Neural progenitor cell (in vitro differentiated cells): ENCODE data around the gene SUDS3. TPM values are rescaled to one million over a fixed set of nuclear protein-coding genes. Genes with fewer than 3 reads are reported as not detected.

Experiments
- DNase-seq: peaks from one replicate; pipeline ENCODE4 v3.0.0-alpha.2; 2016; ENCODE audit warnings: low spot score
- H2AFZ ChIP-seq: fragments of 200-600 bp; sonication (generic); replicated peaks from 2 replicates; pipeline ENCODE4 v1.6.1; 2016; ENCODE audit warnings: antibody characterized with exemption
- H3F3A ChIP-seq: fragments of 200-600 bp; sonication (generic); 2 replicates; pipeline ENCODE4 v1.6.1; 2016; ENCODE audit warnings: antibody characterized with exemption, low read depth
- H3K27ac ChIP-seq: fragments of 200-600 bp; sonication (generic); 2 replicates; pipeline ENCODE4 v1.5.1; 2016; ENCODE audit warnings: mild to moderate bottlenecking
- H3K27me3 ChIP-seq: fragments of 200-600 bp; sonication (generic); 2 replicates; pipeline ENCODE4 v1.6.1; 2016; ENCODE audit warnings: mild to moderate bottlenecking, moderate library complexity
- H3K36me3 ChIP-seq: fragments of 200-600 bp; sonication (generic); 2 replicates; pipeline ENCODE4 v1.5.1; 2016
- H3K4me1 ChIP-seq: fragments of 200-600 bp; sonication (generic); 2 replicates; pipeline ENCODE4 v1.6.1; 2016; ENCODE audit warnings: mixed run types
- H3K4me2 ChIP-seq: fragments of 200-600 bp; sonication (generic); 2 replicates; pipeline ENCODE4 v1.6.1; 2016
- H3K4me3 ChIP-seq: fragments of 200-600 bp; sonication (generic); 2 replicates; pipeline ENCODE4 v1.5.1; 2016
- H3K79me2 ChIP-seq: fragments of 200-600 bp; sonication (generic); 2 replicates; pipeline ENCODE4 v1.6.1; 2016; ENCODE audit warnings: low read depth
- H3K9ac ChIP-seq: fragments of 200-600 bp; sonication (generic); 2 replicates; pipeline ENCODE4 v1.6.1; 2016
- H3K9me3 ChIP-seq: fragments of 200-600 bp; sonication (generic); 2 replicates; pipeline ENCODE4 v1.5.1; 2016; ENCODE audit warnings: low read depth
- H4K20me1 ChIP-seq: fragments of 200-600 bp; sonication (generic); 2 replicates; pipeline ENCODE4 v1.6.1; 2016; ENCODE audit warnings: low read depth
- H3K27ac Mint-ChIP-seq: 3 replicates; pipeline ENCODE4 v1.8.0; 2021; ENCODE audit warnings: mixed read lengths
- H3K27me3 Mint-ChIP-seq: 2 replicates; pipeline ENCODE4 v1.8.0; 2022; ENCODE audit warnings: low read depth, mild to moderate bottlenecking, inconsistent platforms, moderate library complexity, mixed read lengths; ENCODE audit not compliant: insufficient read depth
- H3K36me3 Mint-ChIP-seq: 3 replicates; pipeline ENCODE4 v1.8.0; 2021; ENCODE audit warnings: mixed read lengths
- H3K4me1 Mint-ChIP-seq: 3 replicates; pipeline ENCODE4 v1.8.0; 2021; ENCODE audit warnings: mixed read lengths
- H3K4me3 Mint-ChIP-seq: 3 replicates; pipeline ENCODE4 v1.8.0; 2021; ENCODE audit warnings: mild to moderate bottlenecking, moderate library complexity, mixed read lengths
- H3K9me3 Mint-ChIP-seq: 3 replicates; pipeline ENCODE4 v1.8.0; 2020; ENCODE audit warnings: mixed read lengths
- CTCF ChIP-seq: fragments of 200-600 bp; sonication (generic); IDR thresholded peaks from 2 replicates; pipeline ENCODE4 v1.5.1; 2017; ENCODE audit warnings: antibody characterized with exemption, mild to moderate bottlenecking
- EZH2 ChIP-seq: fragments of 200-600 bp; sonication (generic); IDR thresholded peaks from 2 replicates; pipeline ENCODE4 v1.6.1; 2017; ENCODE audit warnings: antibody characterized with exemption, mild to moderate bottlenecking, moderate library complexity
- EZH2phosphoT487 ChIP-seq: fragments of 200-600 bp; sonication (generic); IDR thresholded peaks from 2 replicates; pipeline ENCODE4 v1.6.1; 2017; ENCODE audit warnings: antibody characterized with exemption
- total RNA-seq: library from RNA; depleted of rRNA; stranded (reverse); fragments of >200 nt; gene quantifications from 2 replicates; pipeline ENCODE4 v1.2.3, GENCODE V29; 2015; ENCODE audit warnings: low replicate concordance

SUDS3 gene
- total RNA-seq, 1 donor from 2014 or later: 64.3 TPM

GRCh38 chr12:118337194-118337838, 39.0 kb upstream of the SUDS3 start:
- TF ChIP-seq EZH2phosphoT487 (no peak), CTCF (no peak), EZH2 (no peak)
- no peaks in the 10 kb centered on the region for H3K9me3 ChIP-seq
- no peak overlapping the region for H3K4me3 ChIP-seq
- no peak for DNase-seq
- H3K4me1 Mint-ChIP-seq: peaks cover 4% of the 10 kb centered on the region
- H3K27ac Mint-ChIP-seq: no peak overlapping the region
- H3F3A ChIP-seq: no peaks in the 10 kb centered on the region
- no peaks in the 10 kb centered on the region for H3K9me3 Mint-ChIP-seq
- no peaks in the 10 kb centered on the region for H3K27me3 ChIP-seq
- no peaks in the 10 kb centered on the region for H4K20me1 ChIP-seq
- no peak overlapping the region for H3K9ac ChIP-seq
- H3K4me3 Mint-ChIP-seq: no peak overlapping the region
- no peaks in the 10 kb centered on the region for H3K36me3 Mint-ChIP-seq
- H3K4me2 ChIP-seq: no peak overlapping the region
- no peak overlapping the region for H3K27ac ChIP-seq
- H3K27me3 Mint-ChIP-seq: no peaks in the 10 kb centered on the region
- H2AFZ ChIP-seq: no peak overlapping the region
- no peaks in the 10 kb centered on the region for H3K4me1 ChIP-seq
- H3K36me3 ChIP-seq: no peaks in the 10 kb centered on the region
- no peaks in the 10 kb centered on the region for H3K79me2 ChIP-seq

- H3K36me3 ChIP-seq: no peaks in the 10 kb centered on the region
- no peaks in the 10 kb centered on the region for H3K79me2 ChIP-seq
- no peak for DNase-seq
- no peak overlapping the region for H3K27ac ChIP-seq
- TF ChIP-seq CTCF (no peak), EZH2 (no peak), EZH2phosphoT487 (no peak)
- H3K4me2 ChIP-seq: no peak overlapping the region
- Mint-ChIP-seq H3K36me3 (no peaks in the 10 kb centered on the region), H3K4me3 (no peak overlapping the region), H3K27ac (no peak overlapping the region), H3K9me3 (no peaks in the 10 kb centered on the region), H3K4me1 (peaks cover 4% of the 10 kb centered on the region), H3K27me3 (no peaks in the 10 kb centered on the region)
- H3K9me3 ChIP-seq: no peaks in the 10 kb centered on the region
- no peak overlapping the region for H3K9ac ChIP-seq
- peaks cover 9% of the 10 kb centered on the region for H3K4me1 ChIP-seq
- H3K27me3 ChIP-seq: no peaks in the 10 kb centered on the region
- no peak overlapping the region for H3K4me3 ChIP-seq
- no peaks in the 10 kb centered on the region for H3F3A ChIP-seq
- no peaks in the 10 kb centered on the region for H4K20me1 ChIP-seq
- H2AFZ ChIP-seq: no peak overlapping the region
Measured at GRCh38 chr12:118342090-118342489, 34.3 kb upstream of the SUDS3 start.

GRCh38 chr12:118344829-118345228, 31.5 kb upstream of the SUDS3 start:
- Histone ChIP-seq H3K4me2 (no peak overlapping the region), H3F3A (no peaks in the 10 kb centered on the region), H3K27me3 (no peaks in the 10 kb centered on the region), H3K4me1 (peaks cover 9% of the 10 kb centered on the region), H3K4me3 (no peak overlapping the region), H4K20me1 (no peaks in the 10 kb centered on the region), H3K27ac (no peak overlapping the region), H3K79me2 (no peaks in the 10 kb centered on the region), H3K36me3 (no peaks in the 10 kb centered on the region), H2AFZ (no peak overlapping the region), H3K9me3 (no peaks in the 10 kb centered on the region), H3K9ac (no peak overlapping the region)
- TF ChIP-seq EZH2phosphoT487 (no peak), CTCF (no peak), EZH2 (no peak)
- Mint-ChIP-seq H3K4me3 (no peak overlapping the region), H3K36me3 (no peaks in the 10 kb centered on the region), H3K27ac (no peak overlapping the region), H3K9me3 (no peaks in the 10 kb centered on the region), H3K4me1 (no peaks in the 10 kb centered on the region), H3K27me3 (no peaks in the 10 kb centered on the region)
- DNase-seq: no peak
